GM12878 (cell line): Measurements from ENCODE around the gene C19orf18. TPM values are rescaled to one million over a fixed set of nuclear protein-coding genes. Genes with fewer than 3 reads are reported as not detected.

Source experiments
- CBFB ChIP-seq: IDR thresholded peaks from 2 replicates; pipeline ENCODE4 v1.6.1; 2016; ENCODE audit warnings: antibody characterized with exemption, low read depth
- CHD2 ChIP-seq: IDR thresholded peaks from 2 replicates; pipeline ENCODE4 v1.6.1; 2011; ENCODE audit warnings: low read depth, low read length, improper control_type of control experiment, borderline replicate concordance
- EGR1 ChIP-seq, 2 experiments: IDR thresholded peaks; 1 replicate in 1 of 2; 2 replicates in 1 of 2; pipeline ENCODE4 v1.6.1; 2011 to 2012; ENCODE audit warnings: low read depth in 2 of 2, low read length in 2 of 2, borderline replicate concordance in 1 of 2, mild to moderate bottlenecking in 1 of 2, moderate library complexity in 1 of 2
- GABPA ChIP-seq: IDR thresholded peaks from 2 replicates; pipeline ENCODE4 v1.6.1; 2014; ENCODE audit warnings: antibody characterized with exemption, low read depth, mild to moderate bottlenecking, inconsistent platforms
- HCFC1 ChIP-seq: fragments of 150-350 bp; IDR thresholded peaks from 2 replicates; pipeline ENCODE4 v1.6.1; 2014; ENCODE audit warnings: low read length
- NFYA ChIP-seq: IDR thresholded peaks from 2 replicates; pipeline ENCODE4 v1.6.1; 2011; ENCODE audit warnings: low read depth, mild to moderate bottlenecking, low read length, improper control_type of control experiment, borderline replicate concordance
- NFYB ChIP-seq: IDR thresholded peaks from 2 replicates; pipeline ENCODE4 v1.6.1; 2011; ENCODE audit warnings: low read depth, mild to moderate bottlenecking, low read length, improper control_type of control experiment, moderate library complexity; ENCODE audit not compliant: insufficient read depth
- POLR2AphosphoS5 ChIP-seq: IDR thresholded peaks from 2 replicates; pipeline ENCODE4 v1.6.1; 2011; ENCODE audit warnings: mild to moderate bottlenecking, low read length, inconsistent platforms
- SIX5 ChIP-seq: IDR thresholded peaks from 2 replicates; pipeline ENCODE4 v1.6.1; 2011; ENCODE audit warnings: mild to moderate bottlenecking, low read depth, low read length, moderate library complexity; ENCODE audit not compliant: severe bottlenecking
- SMAD1 ChIP-seq: fragments of 450-650 bp; IDR thresholded peaks from 2 replicates; pipeline ENCODE4 v1.6.1; 2018; ENCODE audit warnings: mild to moderate bottlenecking, low read depth; ENCODE audit not compliant: partially characterized antibody
- SP1 ChIP-seq: IDR thresholded peaks from one replicate; pipeline ENCODE4 v1.6.1; 2011; ENCODE audit warnings: low read depth, low read length
- YY1 ChIP-seq: IDR thresholded peaks from 2 replicates; pipeline ENCODE4 v1.6.1; 2011; ENCODE audit warnings: low read depth, mild to moderate bottlenecking, low read length
- polyA plus RNA-seq, 11 experiments: library from polyadenylated mRNA; depleted of rRNA in 4 of 11; unstranded in 6 of 11; stranded (reverse) in 5 of 11; fragments of >200 nt; fragmentation: Nextera tagmentation in 4 of 11; fragmentation: Illumina TruSeq in 1 of 11; extraction: Ambion mirVana in 4 of 11; extraction: Trizol in 1 of 11; gene quantifications; 1 replicate in 1 of 11; 2 replicates in 10 of 11; pipeline versions ENCODE4 v1.2.1 to v1.2.3, GENCODE V29; 2011 to 2016; ENCODE audit warnings: inconsistent platforms in 2 of 11, missing spikeins in 2 of 11, low read depth in 1 of 11
- total RNA-seq, 4 experiments: library from RNA; depleted of rRNA in 3 of 4; stranded (reverse); fragments of >200 nt in 3 of 4; fragmentation: Illumina TruSeq in 1 of 4; extraction: Trizol in 1 of 4; gene quantifications; 2 replicates each; pipeline versions ENCODE4 v1.2.1 to v1.2.3, GENCODE V29; 2013 to 2021
- TF ChIP-seq, protein P1 (sequence below): fragments of 450-650 bp; IDR thresholded peaks from 2 replicates; pipeline ENCODE4 v1.6.1; 2016; ENCODE audit warnings: mild to moderate bottlenecking
- TF ChIP-seq, protein P2 (sequence below): fragments of 450-650 bp; IDR thresholded peaks from 2 replicates; pipeline ENCODE4 v1.6.1; 2017; ENCODE audit warnings: borderline replicate concordance
- TF ChIP-seq, protein P3 (sequence below), 3 experiments: IDR thresholded peaks in 2 of 3; conservative IDR thresholded peaks in 1 of 3; 2 replicates each; pipeline ENCODE4 v1.5.1; 2011; ENCODE audit warnings: low read depth in 3 of 3, low read length in 3 of 3, mild to moderate bottlenecking in 3 of 3, control low read depth in 2 of 3, moderate library complexity in 2 of 3, inconsistent platforms in 1 of 3, mixed read lengths in 1 of 3; ENCODE audit not compliant: control insufficient read depth in 2 of 3, insufficient read depth in 1 of 3; ENCODE audit errors: extremely low read depth in 1 of 3
- TF ChIP-seq, protein P4 (sequence below): fragments of 450-650 bp; IDR thresholded peaks from 2 replicates; pipeline ENCODE4 v1.6.1; 2017; ENCODE audit warnings: low read depth, mild to moderate bottlenecking, moderate library complexity
- TF ChIP-seq, protein P5 (sequence below): fragments of 450-650 bp; formaldehyde crosslinking; IDR thresholded peaks from 2 replicates; pipeline ENCODE4 v1.4.0; 2020; ENCODE audit warnings: mild to moderate bottlenecking, moderate library complexity

The C19orf18 gene
- total and polyA plus RNA-seq, 10 of the 15 experiments (the other 5 are each of a cell fraction or from before 2014, with no cell fraction given): 0.12 to 0.29 (median 0.21) TPM; not detected in 7

DNA sequence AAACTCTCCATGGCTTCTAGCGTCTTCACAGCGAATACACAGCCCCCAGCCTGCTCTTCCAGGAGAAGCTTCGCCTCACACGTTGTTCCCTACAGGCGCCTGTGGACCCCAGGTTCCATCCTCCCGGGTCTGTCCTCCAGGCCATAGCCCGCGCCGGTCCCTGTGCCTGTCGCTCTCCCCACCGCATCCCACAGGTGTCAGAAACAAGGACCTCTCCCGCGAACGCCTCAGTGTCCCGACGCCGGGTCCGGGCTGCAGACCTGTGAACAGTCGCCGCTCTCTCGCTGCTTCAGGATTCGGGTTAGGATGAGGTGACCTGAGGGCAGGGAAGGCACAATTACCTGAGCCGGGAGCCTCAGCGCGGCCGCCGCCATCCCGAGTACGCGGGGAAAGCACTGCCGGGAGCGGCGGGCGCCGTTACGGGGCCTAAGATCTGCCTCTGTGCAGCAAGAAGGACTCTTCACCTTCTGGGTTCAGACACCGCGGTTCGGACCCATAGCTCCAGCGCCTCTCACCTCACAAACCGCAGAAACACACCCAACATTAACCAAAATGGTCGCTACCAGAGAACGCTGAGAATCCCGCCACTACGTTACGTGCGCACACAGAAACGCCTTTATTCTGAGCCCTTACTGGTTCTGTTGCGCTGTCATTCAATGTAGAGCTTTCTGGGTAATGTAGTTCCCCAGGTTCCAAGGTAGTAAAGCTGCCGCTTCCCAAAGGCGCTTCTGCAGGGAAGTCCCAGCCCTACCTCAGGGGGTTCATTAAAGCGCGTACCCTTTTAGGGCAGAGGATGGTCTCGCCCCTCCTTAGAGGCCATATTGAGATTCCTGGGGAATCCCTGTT is 39.3 kb downstream of the C19orf18 start, which contains the start of gene ZNF418 (continued):
- TF ChIP-seq NFYB (peak; percentile 74), CBFB (peak; percentile 35; the same call in 1 of the 2 replicates), GABPA (peak; percentile 34; the same call in 1 of the 2 replicates), POLR2AphosphoS5 (peak; percentile 71), YY1 (peak; percentile 89), SP1 (peak; percentile 81), SIX5 (peak; percentile 78), EGR1 (IDR thresholded peaks at IDR 0.05; ENCODE audit: borderline replicate concordance in 1 of 2, low read depth in 2 of 2, low read length in 2 of 2) (peak in 1 of 2 experiments; percentile 56; a peak in 1 of 3 replicates), SMAD1 (no peak), CHD2 (peak; percentile 86), HCFC1 (peak; percentile 87), NFYA (peak; percentile 26; the same call in 1 of the 2 replicates)
- TF ChIP-seq, protein P1, sequence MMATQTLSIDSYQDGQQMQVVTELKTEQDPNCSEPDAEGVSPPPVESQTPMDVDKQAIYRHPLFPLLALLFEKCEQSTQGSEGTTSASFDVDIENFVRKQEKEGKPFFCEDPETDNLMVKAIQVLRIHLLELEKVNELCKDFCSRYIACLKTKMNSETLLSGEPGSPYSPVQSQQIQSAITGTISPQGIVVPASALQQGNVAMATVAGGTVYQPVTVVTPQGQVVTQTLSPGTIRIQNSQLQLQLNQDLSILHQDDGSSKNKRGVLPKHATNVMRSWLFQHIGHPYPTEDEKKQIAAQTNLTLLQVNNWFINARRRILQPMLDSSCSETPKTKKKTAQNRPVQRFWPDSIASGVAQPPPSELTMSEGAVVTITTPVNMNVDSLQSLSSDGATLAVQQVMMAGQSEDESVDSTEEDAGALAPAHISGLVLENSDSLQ: peak; percentile 98
- TF ChIP-seq, protein P2, sequence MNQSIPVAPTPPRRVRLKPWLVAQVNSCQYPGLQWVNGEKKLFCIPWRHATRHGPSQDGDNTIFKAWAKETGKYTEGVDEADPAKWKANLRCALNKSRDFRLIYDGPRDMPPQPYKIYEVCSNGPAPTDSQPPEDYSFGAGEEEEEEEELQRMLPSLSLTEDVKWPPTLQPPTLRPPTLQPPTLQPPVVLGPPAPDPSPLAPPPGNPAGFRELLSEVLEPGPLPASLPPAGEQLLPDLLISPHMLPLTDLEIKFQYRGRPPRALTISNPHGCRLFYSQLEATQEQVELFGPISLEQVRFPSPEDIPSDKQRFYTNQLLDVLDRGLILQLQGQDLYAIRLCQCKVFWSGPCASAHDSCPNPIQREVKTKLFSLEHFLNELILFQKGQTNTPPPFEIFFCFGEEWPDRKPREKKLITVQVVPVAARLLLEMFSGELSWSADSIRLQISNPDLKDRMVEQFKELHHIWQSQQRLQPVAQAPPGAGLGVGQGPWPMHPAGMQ: peak; percentile 31; the same call in 1 of the 2 replicates
- TF ChIP-seq, protein P3, sequence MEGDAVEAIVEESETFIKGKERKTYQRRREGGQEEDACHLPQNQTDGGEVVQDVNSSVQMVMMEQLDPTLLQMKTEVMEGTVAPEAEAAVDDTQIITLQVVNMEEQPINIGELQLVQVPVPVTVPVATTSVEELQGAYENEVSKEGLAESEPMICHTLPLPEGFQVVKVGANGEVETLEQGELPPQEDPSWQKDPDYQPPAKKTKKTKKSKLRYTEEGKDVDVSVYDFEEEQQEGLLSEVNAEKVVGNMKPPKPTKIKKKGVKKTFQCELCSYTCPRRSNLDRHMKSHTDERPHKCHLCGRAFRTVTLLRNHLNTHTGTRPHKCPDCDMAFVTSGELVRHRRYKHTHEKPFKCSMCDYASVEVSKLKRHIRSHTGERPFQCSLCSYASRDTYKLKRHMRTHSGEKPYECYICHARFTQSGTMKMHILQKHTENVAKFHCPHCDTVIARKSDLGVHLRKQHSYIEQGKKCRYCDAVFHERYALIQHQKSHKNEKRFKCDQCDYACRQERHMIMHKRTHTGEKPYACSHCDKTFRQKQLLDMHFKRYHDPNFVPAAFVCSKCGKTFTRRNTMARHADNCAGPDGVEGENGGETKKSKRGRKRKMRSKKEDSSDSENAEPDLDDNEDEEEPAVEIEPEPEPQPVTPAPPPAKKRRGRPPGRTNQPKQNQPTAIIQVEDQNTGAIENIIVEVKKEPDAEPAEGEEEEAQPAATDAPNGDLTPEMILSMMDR (IDR thresholded peaks at IDR 0.05 in 2 of 3, conservative IDR thresholded peaks at IDR 0.05 in 1 of 3; ENCODE audit: control insufficient read depth in 2 of 3, extremely low read depth in 1 of 3, insufficient read depth in 1 of 3, low read depth in 3 of 3, low read length in 3 of 3): no peak
- TF ChIP-seq, protein P4, sequence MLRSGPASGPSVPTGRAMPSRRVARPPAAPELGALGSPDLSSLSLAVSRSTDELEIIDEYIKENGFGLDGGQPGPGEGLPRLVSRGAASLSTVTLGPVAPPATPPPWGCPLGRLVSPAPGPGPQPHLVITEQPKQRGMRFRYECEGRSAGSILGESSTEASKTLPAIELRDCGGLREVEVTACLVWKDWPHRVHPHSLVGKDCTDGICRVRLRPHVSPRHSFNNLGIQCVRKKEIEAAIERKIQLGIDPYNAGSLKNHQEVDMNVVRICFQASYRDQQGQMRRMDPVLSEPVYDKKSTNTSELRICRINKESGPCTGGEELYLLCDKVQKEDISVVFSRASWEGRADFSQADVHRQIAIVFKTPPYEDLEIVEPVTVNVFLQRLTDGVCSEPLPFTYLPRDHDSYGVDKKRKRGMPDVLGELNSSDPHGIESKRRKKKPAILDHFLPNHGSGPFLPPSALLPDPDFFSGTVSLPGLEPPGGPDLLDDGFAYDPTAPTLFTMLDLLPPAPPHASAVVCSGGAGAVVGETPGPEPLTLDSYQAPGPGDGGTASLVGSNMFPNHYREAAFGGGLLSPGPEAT: 0 out of 2 replicates have a peak, but pooled peaks have one; percentile 27
- TF ChIP-seq, protein P5, sequence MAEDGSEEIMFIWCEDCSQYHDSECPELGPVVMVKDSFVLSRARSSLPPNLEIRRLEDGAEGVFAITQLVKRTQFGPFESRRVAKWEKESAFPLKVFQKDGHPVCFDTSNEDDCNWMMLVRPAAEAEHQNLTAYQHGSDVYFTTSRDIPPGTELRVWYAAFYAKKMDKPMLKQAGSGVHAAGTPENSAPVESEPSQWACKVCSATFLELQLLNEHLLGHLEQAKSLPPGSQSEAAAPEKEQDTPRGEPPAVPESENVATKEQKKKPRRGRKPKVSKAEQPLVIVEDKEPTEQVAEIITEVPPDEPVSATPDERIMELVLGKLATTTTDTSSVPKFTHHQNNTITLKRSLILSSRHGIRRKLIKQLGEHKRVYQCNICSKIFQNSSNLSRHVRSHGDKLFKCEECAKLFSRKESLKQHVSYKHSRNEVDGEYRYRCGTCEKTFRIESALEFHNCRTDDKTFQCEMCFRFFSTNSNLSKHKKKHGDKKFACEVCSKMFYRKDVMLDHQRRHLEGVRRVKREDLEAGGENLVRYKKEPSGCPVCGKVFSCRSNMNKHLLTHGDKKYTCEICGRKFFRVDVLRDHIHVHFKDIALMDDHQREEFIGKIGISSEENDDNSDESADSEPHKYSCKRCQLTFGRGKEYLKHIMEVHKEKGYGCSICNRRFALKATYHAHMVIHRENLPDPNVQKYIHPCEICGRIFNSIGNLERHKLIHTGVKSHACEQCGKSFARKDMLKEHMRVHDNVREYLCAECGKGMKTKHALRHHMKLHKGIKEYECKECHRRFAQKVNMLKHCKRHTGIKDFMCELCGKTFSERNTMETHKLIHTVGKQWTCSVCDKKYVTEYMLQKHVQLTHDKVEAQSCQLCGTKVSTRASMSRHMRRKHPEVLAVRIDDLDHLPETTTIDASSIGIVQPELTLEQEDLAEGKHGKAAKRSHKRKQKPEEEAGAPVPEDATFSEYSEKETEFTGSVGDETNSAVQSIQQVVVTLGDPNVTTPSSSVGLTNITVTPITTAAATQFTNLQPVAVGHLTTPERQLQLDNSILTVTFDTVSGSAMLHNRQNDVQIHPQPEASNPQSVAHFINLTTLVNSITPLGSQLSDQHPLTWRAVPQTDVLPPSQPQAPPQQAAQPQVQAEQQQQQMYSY (CRISPR knock-in tag): no peak
